T47D (cell line): ENCODE measurements around the gene MAPK12.

Experiments used
- DNase-seq, 2 experiments: peaks; one replicate each; pipeline versions ENCODE4 v3.0.0 to v3.0.0-alpha.2; 2011 to 2012; ENCODE audit warnings: low read depth in 1 of 2, low spot score in 1 of 2
- JUND ChIP-seq: IDR thresholded peaks from 2 replicates; pipeline ENCODE4 v1.6.1; 2012; ENCODE audit warnings: low read depth
- in situ Hi-C: cut with HindIII; loops from 2 replicates; pipeline ENCODE4 v1.10.0; 2016; ENCODE audit warnings: low sequenced_read_pairs, low pct_unique_long_range_greater_than_20kb

The MAPK12 gene

DNA sequence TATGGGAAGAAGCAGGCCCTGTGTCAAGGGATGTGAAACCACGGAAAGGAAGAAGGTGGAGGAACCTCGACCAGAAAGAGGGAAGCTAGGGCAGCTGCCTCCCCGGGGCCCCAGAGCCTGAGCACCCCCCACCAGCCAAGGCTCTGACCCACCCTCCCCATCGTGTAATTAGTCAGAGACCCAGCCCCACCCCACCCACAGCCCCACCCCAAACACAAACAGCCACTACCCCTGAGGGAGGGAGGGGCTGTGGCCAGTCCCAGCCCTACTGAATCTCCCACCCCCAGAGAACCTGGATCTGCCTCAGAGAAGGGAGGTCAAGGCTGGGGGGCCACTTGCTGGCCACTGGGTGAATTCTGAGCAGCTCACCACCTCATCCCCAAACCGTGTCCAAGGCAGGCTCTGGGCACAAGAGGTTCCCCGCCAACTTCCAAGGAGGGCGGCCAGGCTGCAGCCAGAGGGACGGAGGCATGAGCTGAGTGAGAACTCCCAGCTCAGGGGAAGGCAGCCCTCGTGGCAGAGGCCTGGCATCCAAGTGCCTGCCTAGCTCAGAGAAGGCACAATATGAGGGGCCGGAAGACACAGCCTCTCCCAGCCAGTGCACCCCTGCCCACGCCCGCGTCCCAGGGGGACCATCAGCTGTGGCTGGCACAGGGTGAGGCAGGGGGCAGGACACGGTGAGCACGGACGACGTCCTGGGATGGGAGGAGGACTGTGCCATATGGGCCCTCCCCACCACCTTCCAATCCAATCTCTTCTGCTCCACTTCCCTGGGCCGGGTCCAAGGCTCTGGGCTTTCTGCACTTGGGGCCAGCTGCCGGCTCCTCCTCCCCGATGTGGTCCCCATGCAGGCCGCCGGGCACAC lies 43.3 kb upstream of the MAPK12 start:
- in situ Hi-C loops = no loop called here
- DNase-seq = peak in 1 of 2 experiments; percentile 81
- TF ChIP-seq JUND = no peak

DNA sequence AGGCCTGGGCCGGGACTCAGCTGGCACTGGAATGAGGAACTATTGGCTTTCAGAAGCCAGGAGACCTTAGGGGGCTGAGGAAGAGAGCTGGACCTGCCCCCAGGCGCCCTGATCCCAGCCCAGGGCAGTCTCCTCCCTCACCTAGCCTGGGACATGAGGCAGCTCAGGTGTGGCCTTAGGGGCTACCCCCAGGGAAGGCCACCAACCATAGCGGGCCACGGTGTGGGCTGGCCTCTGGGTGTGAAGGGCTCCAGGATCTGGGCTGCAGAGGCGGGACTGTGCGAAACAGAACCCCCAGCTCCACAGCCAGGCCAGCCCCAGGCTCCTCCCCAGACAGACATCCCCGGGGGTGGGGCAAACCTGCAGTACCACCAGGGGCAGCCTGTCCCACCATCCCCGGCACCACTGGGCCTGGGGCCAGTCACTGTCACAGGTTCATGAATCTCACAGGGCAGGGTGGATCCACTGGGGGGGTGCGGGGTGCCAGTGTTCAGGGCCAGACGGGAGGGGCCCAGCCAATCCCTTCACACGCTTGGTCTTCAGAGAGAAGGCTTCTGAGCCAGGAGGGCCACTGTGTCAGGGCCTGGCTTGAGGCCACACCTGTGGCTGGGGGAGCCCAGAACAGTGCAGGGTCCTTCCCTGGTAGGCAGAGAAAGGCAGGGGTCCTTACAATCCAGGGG lies 42.5 kb upstream of the MAPK12 start:
- in situ Hi-C loops = no loop called here
- no peak for TF ChIP-seq JUND
- DNase-seq = peak; percentile 54 to 84

DNA sequence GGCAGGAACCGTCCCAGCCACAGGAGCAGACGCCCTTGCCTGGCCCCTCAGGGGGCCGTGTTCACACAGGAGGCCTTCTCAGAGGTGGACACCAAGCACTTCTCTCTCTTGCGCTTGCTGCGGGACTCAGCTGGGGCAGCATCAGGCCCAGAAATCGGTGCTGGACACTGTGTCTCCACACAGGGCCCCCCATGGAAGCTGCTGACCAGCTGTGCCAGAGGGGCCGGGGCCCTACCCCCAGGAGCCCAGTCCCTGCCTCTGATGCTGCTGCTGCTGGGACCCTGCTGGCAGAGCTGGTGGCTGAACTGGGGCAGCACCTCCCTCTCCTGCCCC lies 42.0 kb upstream of the MAPK12 start:
- no peak for DNase-seq
- TF ChIP-seq JUND = no peak
- in situ Hi-C loops = no loop called here

DNA sequence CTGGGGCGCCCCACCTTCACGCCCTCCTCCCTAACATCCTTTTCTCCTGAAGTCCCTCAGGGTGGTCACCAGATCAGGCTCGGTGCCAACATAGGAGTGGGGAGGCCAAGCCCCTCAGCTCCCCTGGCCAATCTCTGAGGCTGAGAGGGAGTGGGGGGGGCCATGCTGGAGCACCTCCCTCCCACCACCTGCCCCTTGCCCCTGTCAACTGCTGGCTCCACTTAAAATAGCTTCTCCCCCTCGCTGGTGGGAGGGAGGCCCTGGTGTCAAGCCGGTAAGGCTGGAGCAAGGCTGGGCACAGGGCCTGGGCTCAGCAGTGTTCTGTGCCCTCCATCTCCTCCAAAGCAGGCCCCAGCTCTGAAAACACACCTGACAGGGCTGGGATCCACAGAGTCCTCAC lies 41.1 kb upstream of the MAPK12 start:
- no peak for TF ChIP-seq JUND
- in situ Hi-C loops = no loop called here
- DNase-seq = no peak

GRCh38 chr22:50302041-50302541 lies 40.6 kb upstream of the MAPK12 start:
- TF ChIP-seq JUND = no peak
- peak in 1 of 2 experiments; percentile 31 for DNase-seq
- in situ Hi-C loops = no loop called here

- no peak for DNase-seq
- TF ChIP-seq JUND = no peak
- in situ Hi-C loops = no loop called here
These were observed 40.1 kb upstream of the MAPK12 start for GRCh38 chr22:50301581-50301991.

DNA sequence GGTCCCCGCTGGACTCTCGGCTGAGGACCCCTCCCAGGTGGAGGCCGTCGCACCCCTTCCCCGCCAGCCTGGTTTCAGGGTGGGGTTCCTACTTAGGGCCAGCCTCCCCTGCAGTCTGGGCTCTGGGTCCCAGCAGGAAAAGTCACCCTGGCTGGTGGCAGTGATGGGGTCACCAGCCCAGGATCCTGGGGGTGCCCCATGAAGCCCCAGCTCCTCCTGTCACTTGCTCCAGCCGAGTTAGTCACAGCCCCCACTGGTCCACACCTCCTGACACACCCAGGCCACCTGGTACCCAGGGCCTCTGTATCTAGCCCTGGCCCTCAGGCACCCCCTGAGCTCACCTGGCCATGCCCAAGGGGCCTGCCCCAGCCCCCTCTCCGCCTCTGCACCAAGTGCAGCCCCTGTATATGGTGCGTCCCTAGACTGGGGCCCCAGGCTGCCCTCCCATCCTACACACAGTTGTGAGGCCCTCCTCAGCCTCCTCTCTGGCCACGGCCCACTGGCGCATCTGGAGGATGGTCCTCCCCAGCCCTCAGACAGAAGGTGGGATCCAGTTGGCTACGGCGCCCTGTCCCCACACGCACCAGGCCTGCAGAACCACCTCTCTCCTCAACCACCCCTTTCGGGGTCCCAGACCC lies 39.3 kb upstream of the MAPK12 start:
- in situ Hi-C loops = no loop called here
- DNase-seq = no peak
- no peak for TF ChIP-seq JUND

DNA sequence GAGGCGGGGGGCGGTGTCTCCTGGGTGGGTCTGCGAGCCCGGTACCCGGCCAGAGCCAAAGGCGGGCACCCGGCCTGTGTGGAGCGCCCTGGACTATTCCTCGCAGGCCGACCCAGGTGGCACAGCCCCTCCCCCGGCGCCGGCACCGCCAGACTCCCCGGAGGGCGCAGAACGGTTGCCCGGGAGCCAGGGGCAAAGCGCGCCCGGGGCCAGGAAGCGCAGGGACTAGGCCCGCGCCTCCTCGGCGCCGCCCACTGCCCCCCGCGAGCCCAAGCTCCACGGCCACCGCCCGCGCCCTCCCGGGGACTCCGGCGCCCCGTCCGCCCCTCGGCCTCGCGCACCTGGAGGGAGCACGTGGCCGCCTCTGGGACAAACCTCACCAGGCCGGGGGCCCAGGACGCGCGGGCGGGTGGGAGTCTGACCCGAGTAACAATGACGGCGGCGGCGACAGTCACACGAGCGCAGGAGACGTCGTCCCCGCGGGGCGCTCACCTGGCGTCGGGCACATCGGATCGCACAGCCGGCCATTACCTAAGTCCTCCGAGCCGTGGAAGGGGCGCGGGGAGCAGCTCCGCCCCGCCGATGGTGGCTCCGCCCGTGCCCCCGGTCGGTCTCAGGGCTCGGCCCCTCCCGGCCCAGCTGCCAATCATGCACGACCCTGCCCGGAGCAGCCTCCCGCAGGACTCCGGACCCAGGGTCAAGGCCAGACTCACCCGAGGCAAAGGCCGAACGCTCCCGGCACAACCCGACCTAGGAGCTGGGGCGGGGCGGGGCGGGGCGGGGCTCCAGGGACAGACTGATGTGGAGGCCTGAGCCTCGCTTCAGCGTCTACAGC lies 38.5 kb upstream of the MAPK12 start:
- in situ Hi-C loops = no loop called here
- TF ChIP-seq JUND = no peak
- peak in 1 of 2 experiments; percentile 55 for DNase-seq

GRCh38 chr22:50298937-50299784 lies 37.7 kb upstream of the MAPK12 start:
- in situ Hi-C loops = no loop called here
- DNase-seq = no peak
- no peak for TF ChIP-seq JUND

DNA sequence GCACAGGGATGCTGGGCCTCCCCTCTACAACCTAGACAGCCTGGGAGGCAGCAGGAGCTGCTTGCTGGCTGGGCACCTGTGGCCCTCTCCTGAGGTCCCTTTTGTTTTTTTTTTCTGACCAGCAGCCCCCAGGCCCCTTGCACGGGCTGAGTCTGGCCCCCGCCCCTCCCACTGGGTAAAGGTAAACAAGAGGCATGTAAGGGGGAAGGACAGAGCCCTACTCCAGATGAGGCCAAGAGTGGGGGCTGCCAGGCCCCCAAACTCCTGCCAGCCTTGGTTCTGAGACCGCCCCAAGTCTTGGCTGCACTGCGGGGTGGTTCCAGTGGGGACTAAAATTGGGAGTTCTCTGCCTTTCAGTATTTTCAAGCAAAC lies 36.8 kb upstream of the MAPK12 start:
- in situ Hi-C loops = no loop called here

GRCh38 chr22:50297510-50298265 lies 36.2 kb upstream of the MAPK12 start:
- in situ Hi-C loops = no loop called here
- no peak for TF ChIP-seq JUND
- no peak for DNase-seq

More for the DNA sequence above, 36.8 kb upstream of the MAPK12 start:
- no peak for DNase-seq
- no peak for TF ChIP-seq JUND
